Measurements from ENCODE around the gene CNTNAP2. TPM values are rescaled to one million over a fixed set of nuclear protein-coding genes. Genes with fewer than 3 reads are reported as not detected.

CNTNAP2 gene
- total and polyA plus RNA-seq, 8 donors, result 0.94 to 42.5 (median 38.6) TPM

DNA sequence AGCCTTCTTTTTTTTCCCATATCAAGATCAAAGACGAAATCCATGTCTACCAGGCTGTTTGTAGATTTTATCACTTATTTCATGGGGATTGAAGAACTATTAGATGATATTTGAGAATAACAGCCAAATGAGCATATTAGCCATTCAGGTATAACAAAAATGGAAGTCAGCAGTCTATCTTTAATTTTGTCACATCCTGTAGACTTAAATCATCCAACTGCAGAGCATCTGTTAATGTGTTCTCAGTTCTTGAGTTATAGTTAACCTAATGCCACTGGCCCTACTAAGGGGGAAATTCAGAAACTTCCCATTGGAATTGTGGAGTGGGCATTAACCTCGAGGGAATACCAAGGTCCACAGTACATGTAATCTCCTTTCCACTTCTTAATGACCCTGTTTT lies 380.1 kb downstream of the CNTNAP2 start:
- no peak overlapping the region for H3K27ac ChIP-seq
- H3K36me3 ChIP-seq, result no peaks in the 10 kb centered on the region
- H3K9me3 ChIP-seq, result peaks cover 0 to 21% of the 10 kb centered on the region in 2 donors
- DNase-seq (no peak), ATAC-seq (no peak)
- intact Hi-C loops (cut with DNase I), result no loop called here
- TF ChIP-seq, protein P1, sequence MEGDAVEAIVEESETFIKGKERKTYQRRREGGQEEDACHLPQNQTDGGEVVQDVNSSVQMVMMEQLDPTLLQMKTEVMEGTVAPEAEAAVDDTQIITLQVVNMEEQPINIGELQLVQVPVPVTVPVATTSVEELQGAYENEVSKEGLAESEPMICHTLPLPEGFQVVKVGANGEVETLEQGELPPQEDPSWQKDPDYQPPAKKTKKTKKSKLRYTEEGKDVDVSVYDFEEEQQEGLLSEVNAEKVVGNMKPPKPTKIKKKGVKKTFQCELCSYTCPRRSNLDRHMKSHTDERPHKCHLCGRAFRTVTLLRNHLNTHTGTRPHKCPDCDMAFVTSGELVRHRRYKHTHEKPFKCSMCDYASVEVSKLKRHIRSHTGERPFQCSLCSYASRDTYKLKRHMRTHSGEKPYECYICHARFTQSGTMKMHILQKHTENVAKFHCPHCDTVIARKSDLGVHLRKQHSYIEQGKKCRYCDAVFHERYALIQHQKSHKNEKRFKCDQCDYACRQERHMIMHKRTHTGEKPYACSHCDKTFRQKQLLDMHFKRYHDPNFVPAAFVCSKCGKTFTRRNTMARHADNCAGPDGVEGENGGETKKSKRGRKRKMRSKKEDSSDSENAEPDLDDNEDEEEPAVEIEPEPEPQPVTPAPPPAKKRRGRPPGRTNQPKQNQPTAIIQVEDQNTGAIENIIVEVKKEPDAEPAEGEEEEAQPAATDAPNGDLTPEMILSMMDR (IDR thresholded peaks at IDR 0.05), result no peak
- H3K4me1 ChIP-seq, result no peaks in the 10 kb centered on the region
- H3K4me3 ChIP-seq, result no peak overlapping the region
- H3K27me3 ChIP-seq, result no peaks in the 10 kb centered on the region

DNA sequence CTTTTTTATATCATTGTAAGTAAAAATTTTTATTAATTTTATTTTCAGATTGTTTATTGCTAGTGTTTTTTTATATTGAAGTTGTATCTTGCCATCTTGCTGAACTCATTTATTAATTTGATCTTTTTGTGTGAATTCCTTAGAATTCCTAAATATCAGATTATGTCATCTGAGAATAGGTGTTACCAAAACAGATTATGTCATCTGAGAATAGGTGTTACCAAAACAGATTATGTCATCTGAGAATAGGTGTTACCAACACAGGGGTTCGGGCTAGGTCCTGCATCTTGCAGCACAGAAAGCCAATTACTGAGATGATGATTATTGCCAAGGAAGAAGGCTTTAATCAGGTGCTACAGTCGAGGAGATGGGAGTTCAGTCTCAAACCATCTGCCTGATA lies 383.4 kb downstream of the CNTNAP2 start:
- Histone ChIP-seq H3K9me3 (peaks cover 0 to 29% of the 10 kb centered on the region in 2 donors), H3K27me3 (no peaks in the 10 kb centered on the region), H3K4me3 (no peak overlapping the region), H3K27ac (no peak overlapping the region), H3K36me3 (no peaks in the 10 kb centered on the region), H3K4me1 (no peaks in the 10 kb centered on the region)
- ATAC-seq, result no peak
- no peak for DNase-seq
- TF ChIP-seq, protein P1 (IDR thresholded peaks at IDR 0.05), result no peak
- intact Hi-C loops (cut with DNase I), result no loop called here

DNA sequence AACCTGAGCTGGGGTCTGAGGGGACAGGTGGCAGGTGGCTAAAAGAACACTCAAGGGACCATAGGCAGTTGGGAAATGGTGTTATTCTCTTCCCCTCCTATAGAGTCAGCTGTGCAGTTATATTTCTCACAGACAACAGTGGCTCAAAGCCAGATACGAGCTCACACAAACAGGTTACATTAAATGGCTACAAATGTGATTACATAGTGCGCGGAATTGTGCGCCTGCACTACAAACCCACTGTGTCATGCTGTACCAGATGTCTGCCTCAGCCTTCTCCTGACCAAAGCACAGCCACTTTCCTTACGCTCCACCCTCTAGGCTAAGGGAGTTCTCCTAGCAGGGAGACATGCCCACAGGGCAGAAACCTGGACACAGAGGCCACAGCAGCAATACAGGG lies 387.2 kb downstream of the CNTNAP2 start:
- ATAC-seq (no peak), DNase-seq (no peak)
- TF ChIP-seq, protein P1 (IDR thresholded peaks at IDR 0.05), result no peak
- no peaks in the 10 kb centered on the region for H3K36me3 ChIP-seq
- no peak overlapping the region for H3K4me3 ChIP-seq
- intact Hi-C loops (cut with DNase I), result no loop called here
- no peak overlapping the region for H3K27ac ChIP-seq
- H3K27me3 ChIP-seq, result no peaks in the 10 kb centered on the region
- H3K9me3 ChIP-seq, result peaks cover 0 to 32% of the 10 kb centered on the region in 2 donors
- no peaks in the 10 kb centered on the region for H3K4me1 ChIP-seq

DNA sequence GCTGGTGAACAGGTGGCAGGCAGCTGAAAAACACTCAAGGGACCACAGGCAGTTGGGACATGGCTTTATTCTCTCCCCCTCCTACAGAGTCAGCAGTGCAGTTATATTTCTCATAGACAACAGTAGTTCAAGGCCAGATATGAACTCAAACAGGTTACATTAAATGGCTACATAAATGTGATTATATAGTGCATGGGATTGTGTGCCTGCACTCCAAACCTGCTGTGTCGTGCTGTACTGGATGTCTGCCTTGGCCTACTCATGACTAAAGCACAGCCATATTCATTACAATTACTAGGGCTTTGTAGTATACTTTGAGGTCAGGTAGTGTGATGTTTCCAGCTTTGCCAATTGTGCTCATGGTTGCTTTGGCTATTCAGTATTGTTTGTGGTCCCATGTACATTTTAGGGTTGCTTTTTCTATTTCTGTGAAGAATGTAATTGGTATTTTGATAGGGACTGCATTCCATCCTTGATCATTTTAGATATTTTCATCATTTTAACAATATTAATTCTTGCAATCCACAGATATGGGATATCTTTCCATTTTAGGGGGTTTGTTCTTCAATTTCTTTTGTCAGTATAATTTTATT lies 393.6 kb downstream of the CNTNAP2 start:
- TF ChIP-seq, protein P1 (IDR thresholded peaks at IDR 0.05), result no peak
- Histone ChIP-seq H3K36me3 (no peaks in the 10 kb centered on the region), H3K4me3 (no peak overlapping the region), H3K9me3 (peaks cover 0 to 65% of the 10 kb centered on the region in 2 donors), H3K4me1 (no peaks in the 10 kb centered on the region), H3K27me3 (no peaks in the 10 kb centered on the region), H3K27ac (no peak overlapping the region)
- no peak for ATAC-seq
- intact Hi-C loops (cut with DNase I), result no loop called here
- DNase-seq, result no peak

DNA sequence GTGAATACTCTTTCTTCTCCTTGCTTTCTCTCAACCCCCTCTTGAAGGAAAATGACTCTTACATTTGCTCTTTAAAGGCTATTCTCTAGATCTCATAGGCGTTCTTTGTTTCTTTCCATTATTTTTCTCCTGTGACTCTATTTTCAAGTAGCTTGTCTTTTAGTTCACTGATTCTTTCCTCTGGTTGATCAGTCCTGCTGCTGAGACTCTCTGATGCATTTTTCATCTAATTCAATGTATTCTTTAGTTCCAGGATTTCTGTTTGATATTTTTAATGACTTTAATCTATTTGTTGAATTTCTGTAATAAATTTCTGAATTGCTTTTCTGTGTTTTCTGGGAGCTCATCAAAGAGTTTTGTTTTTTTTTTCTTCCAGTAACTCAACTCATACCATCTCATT lies 397.7 kb downstream of the CNTNAP2 start:
- peaks cover 0 to 48% of the 10 kb centered on the region in 2 donors for H3K9me3 ChIP-seq
- H3K4me3 ChIP-seq, result no peak overlapping the region
- H3K27ac ChIP-seq, result no peak overlapping the region

More for the DNA sequence above, 397.7 kb downstream of the CNTNAP2 start:
- Histone ChIP-seq H3K36me3 (no peaks in the 10 kb centered on the region), H3K27me3 (no peaks in the 10 kb centered on the region), H3K4me1 (no peaks in the 10 kb centered on the region)
- TF ChIP-seq, protein P1 (IDR thresholded peaks at IDR 0.05), result no peak
- DNase-seq, result no peak
- intact Hi-C loops (cut with DNase I), result no loop called here
- ATAC-seq, result no peak

Data from left lung (tissue), 10 donors.